HG03520 (cell line): Measurements from ENCODE around the gene SFTPD.
"Not testable (repeated sequence)": the region's sequence is repeated elsewhere in the genome, so short reads cannot be mapped to it uniquely, and the experiment has no call there.

Experiments used
- ATAC-seq: cut with Tn5 transposase; IDR thresholded peaks from one replicate; pipeline ENCODE4 v1.9.1; 2021; ENCODE audit warnings: mild to moderate bottlenecking, moderate library complexity; ENCODE audit not compliant: unreplicated experiment

The SFTPD gene

DNA sequence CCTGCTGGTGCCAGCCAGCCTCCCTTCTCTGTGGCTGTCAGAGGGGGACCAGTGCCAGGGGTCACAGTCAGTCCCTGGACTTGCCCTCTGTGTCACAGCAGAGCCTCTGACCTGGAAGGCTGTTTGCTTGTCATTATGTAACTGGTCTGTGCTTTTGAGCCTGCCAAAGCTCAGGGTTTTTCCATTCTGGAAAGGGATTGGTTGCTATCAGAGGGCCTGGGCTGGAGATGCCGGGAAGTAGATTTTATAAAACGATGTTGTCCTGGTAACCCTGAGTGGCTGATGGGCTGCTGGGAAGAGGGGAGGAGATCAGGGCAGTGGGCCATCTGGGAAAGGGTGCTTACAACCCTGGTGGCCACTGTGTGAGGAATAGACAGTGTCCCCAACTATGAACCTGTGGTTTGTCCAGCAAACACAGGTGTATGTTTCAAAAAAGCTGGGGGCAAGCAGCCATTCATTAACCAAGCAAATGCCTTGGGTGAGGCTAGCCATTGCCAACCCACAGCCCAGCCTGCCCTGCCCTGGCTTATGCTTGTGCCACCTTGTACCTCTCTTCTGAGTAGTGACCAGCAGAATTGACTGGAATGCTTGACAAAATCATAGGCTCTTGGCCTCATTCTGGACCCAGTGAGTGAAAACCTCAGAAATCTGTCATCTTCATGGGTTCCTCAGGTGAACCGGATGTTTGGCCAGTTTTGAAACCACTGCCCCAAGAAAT lies 21.6 kb downstream of the SFTPD start:
- no peak for ATAC-seq

DNA sequence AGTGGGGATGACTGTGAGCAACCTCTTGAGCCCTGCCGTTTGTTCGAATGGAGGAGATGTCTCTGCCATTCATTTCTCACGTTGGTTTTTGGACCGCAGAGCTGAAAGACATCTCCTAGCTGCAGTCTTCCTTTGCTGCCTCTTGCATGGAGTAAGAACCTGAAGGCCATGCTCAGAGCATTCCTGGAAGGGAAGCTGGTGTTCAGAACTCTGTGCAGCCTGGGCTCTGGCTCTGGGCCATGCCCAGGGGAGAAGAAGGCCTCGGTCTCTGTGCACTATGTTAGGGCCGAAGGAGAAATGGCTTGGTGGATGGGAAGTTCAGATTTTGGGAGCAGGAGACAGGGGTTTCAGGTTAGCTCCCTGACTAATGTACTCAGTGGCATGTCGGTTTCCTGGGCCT lies 22.9 kb downstream of the SFTPD start:
- ATAC-seq: no peak

DNA sequence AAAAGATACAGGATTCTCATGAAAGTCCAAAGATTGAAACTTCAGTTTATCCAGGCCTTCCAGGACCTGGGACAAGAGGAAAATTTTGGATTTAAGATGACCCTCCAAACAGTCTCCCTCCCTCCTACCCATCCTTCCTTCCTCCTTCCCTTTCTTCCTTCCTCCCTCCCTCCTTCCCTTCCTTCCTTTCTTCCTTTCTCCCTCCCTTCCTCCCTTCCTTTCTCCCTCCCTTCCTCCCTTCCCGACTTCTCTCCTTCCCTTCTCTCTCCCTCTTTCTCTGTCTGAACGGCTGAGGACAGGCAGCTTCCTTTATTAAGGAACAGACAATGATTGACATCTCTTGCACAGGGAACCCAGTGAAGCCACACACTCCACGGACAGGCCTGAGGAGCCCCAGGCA lies 23.3 kb downstream of the SFTPD start:
- no peak for ATAC-seq

DNA sequence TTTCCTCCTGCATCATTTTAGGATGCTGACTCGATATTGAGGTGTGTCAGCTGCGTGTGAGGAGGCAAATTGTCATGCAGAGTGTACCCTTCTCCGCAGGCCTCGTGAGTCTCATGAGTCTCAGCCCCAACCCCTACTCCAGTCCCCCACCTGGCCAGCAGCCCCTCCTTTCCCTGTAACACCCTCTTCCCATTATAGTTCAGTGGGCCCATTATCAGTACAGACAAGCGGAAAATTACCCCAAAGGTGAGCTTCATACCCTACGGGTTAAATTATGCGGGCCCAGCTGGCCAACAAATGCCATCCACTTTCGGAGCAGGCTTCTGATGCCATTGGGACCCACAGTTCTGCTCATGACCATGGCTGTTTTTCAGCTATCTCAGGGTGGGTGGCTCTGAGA lies 25.2 kb downstream of the SFTPD start:
- ATAC-seq: no peak

DNA sequence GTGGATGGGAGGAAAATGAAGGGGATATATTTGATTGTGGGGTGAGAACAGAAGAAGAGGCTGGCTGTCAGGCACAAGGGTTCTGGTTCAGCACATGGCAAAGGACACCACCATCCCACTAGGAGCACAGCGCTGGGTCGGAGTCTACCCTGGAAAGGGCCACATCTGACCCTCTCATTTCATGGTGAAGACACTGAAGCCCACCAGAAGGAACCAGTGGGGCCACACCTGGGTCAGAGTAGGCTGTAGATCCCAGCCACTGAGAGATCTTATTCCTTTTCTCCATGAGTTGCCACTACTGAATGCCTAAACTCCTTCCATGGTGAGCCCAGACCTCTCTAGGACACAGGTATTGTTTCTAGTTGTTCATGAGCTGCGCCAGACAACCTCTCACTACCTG lies 25.8 kb downstream of the SFTPD start:
- no peak for ATAC-seq

DNA sequence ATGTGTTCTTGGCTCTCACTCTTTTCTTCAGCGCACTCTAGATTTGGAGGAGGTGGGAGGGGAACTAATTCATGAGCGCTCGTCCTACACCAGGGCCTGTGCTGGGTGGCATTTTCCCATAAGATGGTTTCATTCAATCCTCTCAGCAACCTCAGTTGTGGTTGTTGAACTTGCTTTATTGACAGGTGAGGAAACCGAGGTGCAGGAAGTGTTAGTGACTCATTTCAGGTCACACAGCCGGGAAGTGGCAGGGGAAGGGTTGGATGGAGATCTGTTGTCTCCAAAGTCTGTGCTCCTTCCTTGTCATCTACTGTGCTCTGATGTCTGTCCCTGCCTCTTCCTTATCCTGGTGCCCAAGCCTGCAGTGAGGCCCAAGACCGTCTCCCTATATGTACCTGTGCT lies 26.9 kb downstream of the SFTPD start:
- not testable (repeated sequence) for ATAC-seq

DNA sequence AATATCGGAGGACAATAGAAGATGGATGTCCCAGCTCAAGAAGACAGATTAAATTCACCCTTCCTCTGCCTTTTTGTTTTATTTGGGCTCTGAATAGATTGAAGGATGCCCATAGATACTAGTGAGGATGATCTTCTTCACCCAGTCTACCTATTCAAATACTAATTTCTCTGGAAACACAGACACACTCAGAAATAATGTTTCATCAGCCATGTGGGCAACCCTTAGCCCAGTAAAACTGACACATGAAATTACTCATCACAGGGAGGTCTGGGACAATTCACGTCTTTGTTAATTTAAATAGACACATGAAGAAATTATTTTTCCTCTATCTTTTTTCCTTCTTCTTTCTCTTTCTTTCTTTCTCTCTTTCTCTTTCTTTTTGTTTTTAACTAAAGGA lies 33.1 kb downstream of the SFTPD start:
- not testable (repeated sequence) for ATAC-seq

DNA sequence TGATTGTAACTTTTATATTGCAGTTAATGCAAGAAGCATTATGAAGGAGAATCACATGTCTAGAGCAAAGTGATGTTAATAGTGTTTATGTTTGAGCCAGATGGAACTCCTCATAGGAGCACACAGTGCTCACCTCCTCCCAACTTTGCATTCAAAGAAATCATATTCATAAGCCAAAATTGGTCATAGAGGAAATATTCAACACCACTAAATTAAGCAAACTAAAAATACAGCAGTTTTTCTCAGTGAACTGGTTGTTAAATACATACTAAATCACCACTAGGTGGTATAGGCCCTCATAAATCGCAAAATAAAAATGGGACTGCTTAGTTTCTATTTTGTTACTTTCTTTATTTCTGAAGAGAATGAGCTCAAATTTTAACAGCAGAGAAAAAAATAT lies 34.4 kb downstream of the SFTPD start:
- ATAC-seq: not testable (repeated sequence)

DNA sequence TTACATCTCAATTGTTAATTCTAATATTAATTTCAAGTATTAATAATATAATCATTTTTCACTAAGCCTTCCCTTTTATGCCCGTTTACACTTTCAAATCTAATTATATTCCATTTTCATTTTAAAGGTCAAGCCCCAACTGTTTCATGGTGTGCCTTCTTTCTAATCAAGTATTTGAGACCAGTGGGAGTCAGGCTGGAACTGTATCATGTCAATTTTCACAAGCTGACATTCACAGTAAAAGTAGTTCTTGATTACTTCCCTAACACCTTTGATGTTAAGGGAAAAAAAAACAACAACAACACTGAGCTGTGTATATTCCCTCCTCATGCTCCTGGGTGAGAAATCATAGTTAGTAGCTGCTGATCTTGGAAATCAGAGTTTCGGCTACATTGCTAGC lies 38.1 kb downstream of the SFTPD start:
- ATAC-seq: no peak

DNA sequence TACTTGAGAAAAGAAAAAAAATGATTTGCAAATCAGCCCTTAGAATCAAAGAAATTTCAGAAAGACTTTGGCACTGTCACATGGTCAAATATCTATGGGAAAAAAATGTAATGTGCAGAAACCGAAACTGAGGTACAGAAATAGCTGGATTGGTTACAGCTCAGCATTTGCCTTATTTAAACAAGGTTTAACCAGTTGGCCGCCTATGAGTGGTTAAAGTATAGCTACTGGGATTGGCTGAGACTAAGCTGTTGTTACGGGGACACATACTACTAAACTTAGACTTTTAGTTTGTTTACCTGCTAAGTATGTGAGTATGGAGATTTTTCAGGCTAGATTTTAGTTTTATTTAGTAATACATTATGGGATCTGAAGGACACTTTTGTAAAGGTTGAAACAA lies 38.6 kb downstream of the SFTPD start:
- no peak for ATAC-seq

DNA sequence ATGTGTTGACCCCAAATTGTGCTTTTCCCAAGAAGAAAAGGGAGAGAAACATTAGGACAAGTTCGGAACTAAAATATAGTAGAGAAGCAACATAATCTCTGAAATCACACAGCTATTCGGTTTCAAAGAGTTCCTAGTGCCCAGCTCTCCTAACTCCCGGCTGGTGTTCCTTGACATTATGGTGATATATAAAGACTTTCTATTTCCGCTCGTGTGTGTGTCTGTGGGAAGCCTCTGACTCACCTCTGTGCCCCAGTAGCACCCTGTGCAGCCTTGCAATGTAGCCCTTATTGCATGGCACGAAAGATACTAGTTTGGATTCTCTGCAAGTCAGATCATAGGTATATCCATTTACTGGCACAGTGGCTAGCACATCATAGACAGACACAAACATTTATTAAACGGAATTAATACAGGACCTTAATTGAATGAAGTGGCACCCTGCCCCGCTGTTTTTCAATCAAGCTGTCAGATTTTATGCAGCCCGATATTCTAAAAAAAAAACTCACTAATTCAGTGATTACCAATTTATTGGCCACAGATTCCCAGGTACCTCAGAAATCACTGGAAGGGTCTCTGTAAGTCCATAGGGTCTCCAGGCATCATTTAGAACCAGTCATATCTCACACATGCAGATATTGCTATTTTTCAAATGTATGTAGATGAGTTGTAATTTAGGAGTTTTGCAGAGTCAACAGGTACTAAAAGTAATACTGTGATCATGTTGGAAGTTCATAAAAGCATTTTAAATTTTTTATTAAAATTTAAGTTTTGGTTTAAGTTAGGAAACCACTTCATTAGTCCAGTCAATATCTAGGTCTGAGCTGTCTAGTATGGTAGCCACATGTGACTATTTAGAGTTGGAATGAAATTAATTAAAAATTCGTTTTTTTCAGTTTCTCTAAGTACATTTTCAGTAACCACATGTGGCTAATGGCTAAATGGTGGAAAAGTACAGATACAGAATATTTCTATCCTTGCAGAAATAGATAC lies 43.3 kb downstream of the SFTPD start:
- no peak for ATAC-seq

DNA sequence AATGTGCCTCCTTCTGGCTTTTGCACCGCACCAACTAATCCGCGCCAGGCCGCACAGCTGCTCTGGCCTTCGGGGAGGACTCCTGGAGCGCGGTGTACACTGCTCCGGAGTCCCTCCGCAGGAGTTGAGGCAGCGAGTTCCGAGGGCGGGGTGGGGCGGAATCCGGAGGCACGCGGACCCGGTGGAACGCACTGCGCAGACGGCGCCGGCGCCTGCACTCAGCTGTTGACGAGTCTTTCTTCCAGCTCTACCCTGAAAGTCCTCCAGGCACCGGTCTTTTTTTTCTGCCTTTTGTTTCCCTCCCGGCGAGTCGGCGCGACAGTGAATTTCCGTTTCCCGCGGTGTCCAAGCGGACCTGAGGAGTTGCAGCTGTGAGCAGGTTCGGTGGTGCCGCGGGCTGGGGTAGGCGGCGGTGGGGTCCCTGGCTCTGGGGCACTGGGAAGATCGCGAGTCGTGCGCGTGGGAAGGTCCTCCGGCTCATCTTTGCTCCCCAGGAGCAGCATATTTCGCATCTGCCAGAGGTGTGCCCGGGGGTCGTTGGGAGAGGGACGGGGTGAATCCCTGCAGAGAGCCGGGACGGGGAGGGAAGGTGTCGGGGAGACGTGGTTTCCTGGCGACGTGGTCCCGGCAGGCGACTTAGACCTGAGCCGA lies 44.1 kb downstream of the SFTPD start:
- peak; percentile 48 for ATAC-seq

DNA sequence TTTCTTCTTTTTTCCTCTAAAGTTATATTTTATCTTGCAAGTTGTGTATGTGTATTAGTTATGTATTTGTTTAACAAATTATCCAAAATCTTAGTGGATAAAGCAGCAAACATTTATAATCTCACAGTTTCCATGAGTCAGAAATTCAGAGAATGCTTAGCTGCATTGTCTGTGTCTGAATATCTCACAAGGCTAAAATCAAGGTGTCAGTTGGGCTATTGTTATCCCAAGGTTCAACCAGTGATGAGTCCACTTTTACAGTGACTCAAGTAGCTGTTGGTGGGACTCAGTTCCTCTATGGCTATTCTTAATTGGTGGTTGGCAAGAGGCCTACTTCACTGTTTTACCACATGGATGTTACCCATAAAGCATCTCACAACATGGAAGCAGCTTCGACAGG lies 47.3 kb downstream of the SFTPD start:
- not testable (repeated sequence) for ATAC-seq

DNA sequence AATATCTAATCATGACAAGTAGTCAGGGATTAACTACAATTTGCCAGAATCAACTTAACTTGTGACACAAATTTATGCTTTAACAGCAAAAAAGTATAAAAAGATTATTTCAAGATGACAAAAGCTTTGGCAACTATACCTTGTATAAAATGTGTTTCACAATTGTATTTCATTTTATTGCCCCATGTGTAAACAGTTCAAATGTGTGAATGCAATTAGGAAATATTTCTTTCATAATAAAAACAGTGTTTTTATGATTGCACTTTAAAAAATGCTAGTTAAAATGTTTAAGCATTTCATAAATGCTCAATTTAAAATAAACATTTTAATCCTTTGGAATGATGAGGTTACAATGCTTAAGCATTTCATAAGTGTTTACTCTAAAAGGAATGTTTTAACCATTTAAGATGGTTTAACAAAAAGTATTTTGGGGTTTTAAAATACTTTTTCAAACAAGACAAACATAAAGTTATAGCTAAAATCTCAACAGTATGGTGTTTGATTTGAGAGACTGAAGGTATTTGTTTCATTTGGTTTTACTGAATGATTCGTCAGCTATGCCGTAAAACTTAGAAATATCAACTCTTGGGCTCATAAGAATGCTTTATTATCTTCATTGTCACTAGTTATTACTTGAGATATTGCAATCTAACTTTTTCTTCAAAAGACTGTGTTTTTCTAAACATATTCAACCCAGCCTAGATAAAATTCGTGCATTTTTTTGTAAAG lies 50.1 kb downstream of the SFTPD start:
- no peak for ATAC-seq

DNA sequence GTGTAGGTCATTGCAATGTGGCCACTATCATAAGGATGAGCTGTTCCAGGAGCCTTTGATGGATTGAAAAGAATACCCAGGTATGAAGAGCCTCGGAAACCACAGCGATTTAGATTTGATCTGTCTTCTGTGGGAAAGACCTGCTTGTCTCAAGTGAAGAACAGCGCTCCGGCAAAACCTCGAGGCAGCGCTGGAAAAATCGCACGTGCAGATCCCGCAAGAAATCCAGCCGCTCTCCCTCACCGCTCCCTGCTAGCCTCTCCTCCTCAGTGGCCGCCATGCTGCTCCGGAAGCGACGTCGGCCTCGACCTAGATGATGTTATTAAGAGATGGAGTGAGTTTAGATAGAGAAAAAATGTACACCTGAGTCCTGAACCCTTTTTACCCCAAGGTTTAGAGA lies 56.0 kb downstream of the SFTPD start:
- ATAC-seq: not testable (repeated sequence)

DNA sequence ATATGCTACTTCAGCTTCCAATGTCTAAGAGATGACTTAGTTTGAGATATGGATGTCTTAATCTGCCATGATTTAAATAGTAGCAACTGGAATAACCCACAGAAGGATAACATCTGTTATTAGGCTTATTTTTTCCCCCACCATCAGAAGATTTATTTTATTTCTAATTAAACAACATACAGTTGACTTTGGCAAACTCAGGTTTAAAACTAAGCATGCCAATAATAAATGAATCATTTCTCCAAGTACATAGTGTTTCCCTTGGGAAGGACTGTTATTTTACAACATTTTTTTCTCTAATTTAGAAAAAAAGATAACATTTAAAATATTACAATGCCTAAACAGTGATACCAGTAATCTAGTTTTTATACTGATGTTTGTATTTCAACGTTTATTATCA lies 58.4 kb downstream of the SFTPD start:
- ATAC-seq: no peak

DNA sequence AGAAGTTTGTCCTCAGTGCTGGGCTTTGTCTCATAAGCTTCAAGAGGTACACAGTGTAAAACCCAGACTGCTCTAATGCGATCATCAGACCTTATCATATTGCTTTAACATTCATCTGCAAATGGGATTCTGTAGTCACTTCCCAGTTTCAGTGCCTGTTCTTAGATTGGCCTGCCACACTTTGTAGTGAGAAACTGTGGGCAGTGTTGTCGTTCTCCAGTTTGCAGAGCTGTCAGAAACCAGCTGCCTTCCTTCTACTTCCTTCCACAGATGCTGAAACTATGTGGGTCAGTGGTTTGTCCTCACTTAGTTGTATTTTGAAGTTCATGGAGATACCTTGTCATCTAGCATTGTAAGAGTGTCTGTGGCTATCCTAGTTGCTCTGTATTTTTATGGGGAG lies 59.9 kb downstream of the SFTPD start:
- ATAC-seq: not testable (repeated sequence)
